Measurements from ENCODE around the gene POU3F1. TPM values are rescaled to one million over a fixed set of nuclear protein-coding genes. Genes with fewer than 3 reads are reported as not detected.

POU3F1 gene
- total and polyA plus RNA-seq, 2 of the 4 experiments (the other 2 are of a cell fraction) = not detected

DNA sequence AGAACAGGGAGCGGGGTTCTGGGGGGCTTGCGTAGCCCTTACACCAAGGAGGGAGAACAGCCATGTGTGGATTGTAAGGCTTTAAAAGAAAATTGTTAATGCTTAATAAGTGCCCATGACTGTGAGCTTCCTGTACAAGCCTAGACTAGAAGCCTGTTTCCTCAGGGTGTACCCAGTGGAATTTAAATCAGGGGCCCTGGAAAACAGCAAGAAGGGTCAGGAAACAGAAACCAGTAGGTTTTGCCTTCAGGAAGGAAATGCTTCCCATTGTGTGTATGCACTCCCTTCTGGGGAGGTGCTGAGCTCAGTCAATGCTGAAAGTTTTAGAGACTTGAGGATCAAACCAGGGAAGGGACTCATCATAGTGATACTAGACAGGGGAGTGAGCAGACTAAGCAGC is 21.4 kb downstream of the POU3F1 start:
- H4K5ac ChIP-seq (ENCODE audit: low read depth, low read length) = no peak overlapping the region
- in situ Hi-C loops (cut with MboI; ENCODE audit: low sequenced_read_pairs) (loop anchor here (5.0 kb wide), 1 partner anchor 807 kb away; no protein-coding TSS in a partner anchor), intact Hi-C loops (cut with micrococcal nuclease) (loop anchor here (5.0 kb wide), 1 partner anchor 477 kb away; no protein-coding TSS in a partner anchor), dilution Hi-C loops (cut with HindIII; ENCODE audit: low sequenced_read_pairs, unreplicated experiment) (no loop called here)
- H3K23ac ChIP-seq (ENCODE audit: low read depth, low read length) = no peak overlapping the region
- ChIA-PET POLR2A (ENCODE audit: unreplicated experiment) (no interaction called here), CTCF (no interaction called here)
- 0 out of 2 replicates have a peak, but pooled peaks cover under 1% of the 10 kb centered on the region for H4K20me1 ChIP-seq (ENCODE audit: insufficient read depth, low read length)
- H3K18ac ChIP-seq (ENCODE audit: low read depth, low read length) = no peak overlapping the region
- peaks cover 12% of the 10 kb centered on the region for H3K4me1 ChIP-seq (ENCODE audit: control insufficient read depth, insufficient read depth, low read length)
- H4K8ac ChIP-seq (ENCODE audit: low read depth in 2 of 2, low read length in 2 of 2) = no peak overlapping the region
- H3K36me3 ChIP-seq (ENCODE audit: control insufficient read depth, insufficient read depth, low read length) = peaks cover 30% of the 10 kb centered on the region
- no peak overlapping the region for H3K4me3 ChIP-seq (ENCODE audit: insufficient read depth, low read depth, low read length)
- H3K9ac ChIP-seq (ENCODE audit: low read depth, low read length) = no peak overlapping the region
- H2BK120ac ChIP-seq (ENCODE audit: low read depth, low read length) = no peak overlapping the region
- no peaks in the 10 kb centered on the region for H3K27me3 ChIP-seq (ENCODE audit: control insufficient read depth, insufficient read depth, low read length)
- H2AK5ac ChIP-seq (ENCODE audit: low read depth, low read length) = no peak overlapping the region
- H3K79me1 ChIP-seq (ENCODE audit: low read depth in 1 of 2, low read length in 2 of 2) = peaks cover 0 to 5% of the 10 kb centered on the region in 2 experiments; a peak in 2 of 4 replicates
- H2AK9ac ChIP-seq (replicated peaks; ENCODE audit: low read depth, low read length, poor library complexity) = no peak overlapping the region
- no peak overlapping the region for H3K14ac ChIP-seq (replicated peaks; ENCODE audit: low read depth, low read length)
- no peak overlapping the region for H2AFZ ChIP-seq (replicated peaks; ENCODE audit: low read length, poor library complexity)
- ATAC-seq (ENCODE audit: low read depth) (no peak), DNase-seq (no peak)
- no peak overlapping the region for H2BK20ac ChIP-seq (ENCODE audit: low read depth, low read length)
- no peak overlapping the region for H2BK5ac ChIP-seq (ENCODE audit: low read depth, low read length, poor library complexity, severe bottlenecking)
- H3K4ac ChIP-seq (ENCODE audit: low read depth, low read length) = no peak overlapping the region
- no peaks in the 10 kb centered on the region for H3K9me3 ChIP-seq (ENCODE audit: control insufficient read depth, insufficient read depth, low read length)
- no peak overlapping the region for H3K4me2 ChIP-seq (ENCODE audit: low read depth, low read length)
- no peak overlapping the region for H4K91ac ChIP-seq (ENCODE audit: insufficient read depth, low read depth, low read length)
- no peak overlapping the region for H2BK15ac ChIP-seq (ENCODE audit: low read depth, low read length)
- no CpG with 5 or more reads among the region's 2 CpGs for WGBS, 2 experiments (ENCODE audit: extremely low coverage in 2 of 2, insufficient read length in 1 of 2)
- H3K27ac ChIP-seq (ENCODE audit: insufficient read depth, low read length) = no peak overlapping the region
- H3K56ac ChIP-seq (ENCODE audit: extremely low read depth, insufficient read depth, low read length) = no peak overlapping the region
- TF ChIP-seq, protein P1, sequence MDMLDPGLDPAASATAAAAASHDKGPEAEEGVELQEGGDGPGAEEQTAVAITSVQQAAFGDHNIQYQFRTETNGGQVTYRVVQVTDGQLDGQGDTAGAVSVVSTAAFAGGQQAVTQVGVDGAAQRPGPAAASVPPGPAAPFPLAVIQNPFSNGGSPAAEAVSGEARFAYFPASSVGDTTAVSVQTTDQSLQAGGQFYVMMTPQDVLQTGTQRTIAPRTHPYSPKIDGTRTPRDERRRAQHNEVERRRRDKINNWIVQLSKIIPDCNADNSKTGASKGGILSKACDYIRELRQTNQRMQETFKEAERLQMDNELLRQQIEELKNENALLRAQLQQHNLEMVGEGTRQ (IDR thresholded peaks at IDR 0.05; ENCODE audit: low read depth, low read length) = no peak
- TF ChIP-seq RCOR1 (IDR thresholded peaks at IDR 0.05; ENCODE audit: insufficient replicate concordance, low read length) (no peak), NFE2L2 (IDR thresholded peaks at IDR 0.05; ENCODE audit: low read depth, low read length) (no peak), RFX5 (IDR thresholded peaks at IDR 0.05; ENCODE audit: low read depth, low read length) (no peak), CHD1 (IDR thresholded peaks at IDR 0.05; ENCODE audit: low read depth, low read length) (no peak), FOS (IDR thresholded peaks at IDR 0.05; ENCODE audit: low read depth, low read length) (no peak), POLR2A (IDR thresholded peaks at IDR 0.05; ENCODE audit: low read depth, low read length) (no peak), MXI1 (IDR thresholded peaks at IDR 0.05; ENCODE audit: borderline replicate concordance, low read depth, low read length) (no peak), RAD21 (IDR thresholded peaks at IDR 0.05; ENCODE audit: low read length) (no peak), CEBPB (IDR thresholded peaks at IDR 0.05; ENCODE audit: low read depth, low read length) (no peak), SMC3 (IDR thresholded peaks at IDR 0.05; ENCODE audit: low read depth, low read length) (no peak), MAFK (IDR thresholded peaks at IDR 0.05; ENCODE audit: low read depth, low read length) (no peak), BHLHE40 (IDR thresholded peaks at IDR 0.05; ENCODE audit: low read depth, low read length) (no peak)
- TF ChIP-seq, protein P2, sequence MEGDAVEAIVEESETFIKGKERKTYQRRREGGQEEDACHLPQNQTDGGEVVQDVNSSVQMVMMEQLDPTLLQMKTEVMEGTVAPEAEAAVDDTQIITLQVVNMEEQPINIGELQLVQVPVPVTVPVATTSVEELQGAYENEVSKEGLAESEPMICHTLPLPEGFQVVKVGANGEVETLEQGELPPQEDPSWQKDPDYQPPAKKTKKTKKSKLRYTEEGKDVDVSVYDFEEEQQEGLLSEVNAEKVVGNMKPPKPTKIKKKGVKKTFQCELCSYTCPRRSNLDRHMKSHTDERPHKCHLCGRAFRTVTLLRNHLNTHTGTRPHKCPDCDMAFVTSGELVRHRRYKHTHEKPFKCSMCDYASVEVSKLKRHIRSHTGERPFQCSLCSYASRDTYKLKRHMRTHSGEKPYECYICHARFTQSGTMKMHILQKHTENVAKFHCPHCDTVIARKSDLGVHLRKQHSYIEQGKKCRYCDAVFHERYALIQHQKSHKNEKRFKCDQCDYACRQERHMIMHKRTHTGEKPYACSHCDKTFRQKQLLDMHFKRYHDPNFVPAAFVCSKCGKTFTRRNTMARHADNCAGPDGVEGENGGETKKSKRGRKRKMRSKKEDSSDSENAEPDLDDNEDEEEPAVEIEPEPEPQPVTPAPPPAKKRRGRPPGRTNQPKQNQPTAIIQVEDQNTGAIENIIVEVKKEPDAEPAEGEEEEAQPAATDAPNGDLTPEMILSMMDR (conservative IDR thresholded peaks at IDR 0.05; ENCODE audit: low read depth, low read length) = no peak
- TF ChIP-seq, protein P3, sequence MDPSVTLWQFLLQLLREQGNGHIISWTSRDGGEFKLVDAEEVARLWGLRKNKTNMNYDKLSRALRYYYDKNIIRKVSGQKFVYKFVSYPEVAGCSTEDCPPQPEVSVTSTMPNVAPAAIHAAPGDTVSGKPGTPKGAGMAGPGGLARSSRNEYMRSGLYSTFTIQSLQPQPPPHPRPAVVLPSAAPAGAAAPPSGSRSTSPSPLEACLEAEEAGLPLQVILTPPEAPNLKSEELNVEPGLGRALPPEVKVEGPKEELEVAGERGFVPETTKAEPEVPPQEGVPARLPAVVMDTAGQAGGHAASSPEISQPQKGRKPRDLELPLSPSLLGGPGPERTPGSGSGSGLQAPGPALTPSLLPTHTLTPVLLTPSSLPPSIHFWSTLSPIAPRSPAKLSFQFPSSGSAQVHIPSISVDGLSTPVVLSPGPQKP (IDR thresholded peaks at IDR 0.05; ENCODE audit: borderline replicate concordance, low read depth, low read length) = no peak
- no TSS peak for BruUV-seq (replicated peaks)
- H3K9me1 ChIP-seq (ENCODE audit: insufficient read depth, low read length) = no peaks in the 10 kb centered on the region
